ENCODE results near the gene PDE2A.

DNA sequence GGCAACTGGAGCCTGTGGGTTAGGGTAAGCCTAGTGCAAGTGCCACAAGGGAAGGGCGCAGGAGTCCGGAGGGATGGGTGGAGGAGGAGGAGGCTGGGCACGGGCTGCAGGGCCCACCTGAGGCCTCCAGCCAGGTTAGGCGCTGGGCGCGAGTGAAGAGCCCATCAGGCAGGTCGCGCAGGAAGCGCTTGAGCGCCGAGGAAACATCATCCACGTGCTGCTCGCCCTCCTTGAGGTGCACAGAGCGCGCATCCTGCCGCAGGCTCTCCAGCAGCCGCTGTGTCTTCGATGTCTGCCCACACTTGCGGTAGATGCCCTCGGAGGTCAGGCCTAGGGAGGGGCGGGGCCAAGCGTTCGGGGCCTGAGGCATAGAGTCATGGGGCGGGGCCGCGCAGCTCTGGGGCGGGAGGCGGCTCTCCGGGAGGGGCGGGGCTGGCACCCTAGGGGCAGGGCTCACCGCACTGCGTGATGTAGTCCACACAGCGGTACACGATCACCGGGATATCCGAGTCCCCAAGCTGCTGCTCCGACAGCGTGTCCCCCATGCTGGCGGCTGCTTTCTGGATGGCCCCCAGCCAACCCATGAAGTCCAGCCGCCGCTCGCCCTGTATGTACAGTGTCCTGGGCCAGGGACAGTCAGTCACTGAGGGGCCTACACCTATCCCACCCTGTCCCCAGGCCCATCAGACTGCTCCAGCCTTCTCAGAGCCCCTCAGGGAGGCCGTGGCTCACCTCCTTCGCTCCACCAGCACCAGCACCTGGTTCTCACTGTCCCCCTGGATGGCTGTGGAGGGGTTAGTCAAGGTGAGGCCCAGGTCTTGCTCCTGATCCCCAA is 22.9 kb upstream of the PDE2A start:
- TF ChIP-seq ZNF263 (CRISPR knock-in tag; IDR thresholded peaks at IDR 0.05; ENCODE audit: low read depth): no peak
- TF ChIP-seq, protein P1, sequence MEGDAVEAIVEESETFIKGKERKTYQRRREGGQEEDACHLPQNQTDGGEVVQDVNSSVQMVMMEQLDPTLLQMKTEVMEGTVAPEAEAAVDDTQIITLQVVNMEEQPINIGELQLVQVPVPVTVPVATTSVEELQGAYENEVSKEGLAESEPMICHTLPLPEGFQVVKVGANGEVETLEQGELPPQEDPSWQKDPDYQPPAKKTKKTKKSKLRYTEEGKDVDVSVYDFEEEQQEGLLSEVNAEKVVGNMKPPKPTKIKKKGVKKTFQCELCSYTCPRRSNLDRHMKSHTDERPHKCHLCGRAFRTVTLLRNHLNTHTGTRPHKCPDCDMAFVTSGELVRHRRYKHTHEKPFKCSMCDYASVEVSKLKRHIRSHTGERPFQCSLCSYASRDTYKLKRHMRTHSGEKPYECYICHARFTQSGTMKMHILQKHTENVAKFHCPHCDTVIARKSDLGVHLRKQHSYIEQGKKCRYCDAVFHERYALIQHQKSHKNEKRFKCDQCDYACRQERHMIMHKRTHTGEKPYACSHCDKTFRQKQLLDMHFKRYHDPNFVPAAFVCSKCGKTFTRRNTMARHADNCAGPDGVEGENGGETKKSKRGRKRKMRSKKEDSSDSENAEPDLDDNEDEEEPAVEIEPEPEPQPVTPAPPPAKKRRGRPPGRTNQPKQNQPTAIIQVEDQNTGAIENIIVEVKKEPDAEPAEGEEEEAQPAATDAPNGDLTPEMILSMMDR (IDR thresholded peaks at IDR 0.05): no peak
- TF ChIP-seq IRF2 (CRISPR knock-in tag; IDR thresholded peaks at IDR 0.05; ENCODE audit: borderline replicate concordance, low read depth): no peak
- TF ChIP-seq, protein P2, sequence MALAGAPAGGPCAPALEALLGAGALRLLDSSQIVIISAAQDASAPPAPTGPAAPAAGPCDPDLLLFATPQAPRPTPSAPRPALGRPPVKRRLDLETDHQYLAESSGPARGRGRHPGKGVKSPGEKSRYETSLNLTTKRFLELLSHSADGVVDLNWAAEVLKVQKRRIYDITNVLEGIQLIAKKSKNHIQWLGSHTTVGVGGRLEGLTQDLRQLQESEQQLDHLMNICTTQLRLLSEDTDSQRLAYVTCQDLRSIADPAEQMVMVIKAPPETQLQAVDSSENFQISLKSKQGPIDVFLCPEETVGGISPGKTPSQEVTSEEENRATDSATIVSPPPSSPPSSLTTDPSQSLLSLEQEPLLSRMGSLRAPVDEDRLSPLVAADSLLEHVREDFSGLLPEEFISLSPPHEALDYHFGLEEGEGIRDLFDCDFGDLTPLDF (CRISPR knock-in tag; IDR thresholded peaks at IDR 0.05): no peak
- TF ChIP-seq, protein P3, sequence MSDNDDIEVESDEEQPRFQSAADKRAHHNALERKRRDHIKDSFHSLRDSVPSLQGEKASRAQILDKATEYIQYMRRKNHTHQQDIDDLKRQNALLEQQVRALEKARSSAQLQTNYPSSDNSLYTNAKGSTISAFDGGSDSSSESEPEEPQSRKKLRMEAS (CRISPR knock-in tag; IDR thresholded peaks at IDR 0.05): no peak
- TF ChIP-seq, protein P4, sequence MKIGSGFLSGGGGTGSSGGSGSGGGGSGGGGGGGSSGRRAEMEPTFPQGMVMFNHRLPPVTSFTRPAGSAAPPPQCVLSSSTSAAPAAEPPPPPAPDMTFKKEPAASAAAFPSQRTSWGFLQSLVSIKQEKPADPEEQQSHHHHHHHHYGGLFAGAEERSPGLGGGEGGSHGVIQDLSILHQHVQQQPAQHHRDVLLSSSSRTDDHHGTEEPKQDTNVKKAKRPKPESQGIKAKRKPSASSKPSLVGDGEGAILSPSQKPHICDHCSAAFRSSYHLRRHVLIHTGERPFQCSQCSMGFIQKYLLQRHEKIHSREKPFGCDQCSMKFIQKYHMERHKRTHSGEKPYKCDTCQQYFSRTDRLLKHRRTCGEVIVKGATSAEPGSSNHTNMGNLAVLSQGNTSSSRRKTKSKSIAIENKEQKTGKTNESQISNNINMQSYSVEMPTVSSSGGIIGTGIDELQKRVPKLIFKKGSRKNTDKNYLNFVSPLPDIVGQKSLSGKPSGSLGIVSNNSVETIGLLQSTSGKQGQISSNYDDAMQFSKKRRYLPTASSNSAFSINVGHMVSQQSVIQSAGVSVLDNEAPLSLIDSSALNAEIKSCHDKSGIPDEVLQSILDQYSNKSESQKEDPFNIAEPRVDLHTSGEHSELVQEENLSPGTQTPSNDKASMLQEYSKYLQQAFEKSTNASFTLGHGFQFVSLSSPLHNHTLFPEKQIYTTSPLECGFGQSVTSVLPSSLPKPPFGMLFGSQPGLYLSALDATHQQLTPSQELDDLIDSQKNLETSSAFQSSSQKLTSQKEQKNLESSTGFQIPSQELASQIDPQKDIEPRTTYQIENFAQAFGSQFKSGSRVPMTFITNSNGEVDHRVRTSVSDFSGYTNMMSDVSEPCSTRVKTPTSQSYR (CRISPR knock-in tag; IDR thresholded peaks at IDR 0.05): no peak
- TF ChIP-seq, protein P5, sequence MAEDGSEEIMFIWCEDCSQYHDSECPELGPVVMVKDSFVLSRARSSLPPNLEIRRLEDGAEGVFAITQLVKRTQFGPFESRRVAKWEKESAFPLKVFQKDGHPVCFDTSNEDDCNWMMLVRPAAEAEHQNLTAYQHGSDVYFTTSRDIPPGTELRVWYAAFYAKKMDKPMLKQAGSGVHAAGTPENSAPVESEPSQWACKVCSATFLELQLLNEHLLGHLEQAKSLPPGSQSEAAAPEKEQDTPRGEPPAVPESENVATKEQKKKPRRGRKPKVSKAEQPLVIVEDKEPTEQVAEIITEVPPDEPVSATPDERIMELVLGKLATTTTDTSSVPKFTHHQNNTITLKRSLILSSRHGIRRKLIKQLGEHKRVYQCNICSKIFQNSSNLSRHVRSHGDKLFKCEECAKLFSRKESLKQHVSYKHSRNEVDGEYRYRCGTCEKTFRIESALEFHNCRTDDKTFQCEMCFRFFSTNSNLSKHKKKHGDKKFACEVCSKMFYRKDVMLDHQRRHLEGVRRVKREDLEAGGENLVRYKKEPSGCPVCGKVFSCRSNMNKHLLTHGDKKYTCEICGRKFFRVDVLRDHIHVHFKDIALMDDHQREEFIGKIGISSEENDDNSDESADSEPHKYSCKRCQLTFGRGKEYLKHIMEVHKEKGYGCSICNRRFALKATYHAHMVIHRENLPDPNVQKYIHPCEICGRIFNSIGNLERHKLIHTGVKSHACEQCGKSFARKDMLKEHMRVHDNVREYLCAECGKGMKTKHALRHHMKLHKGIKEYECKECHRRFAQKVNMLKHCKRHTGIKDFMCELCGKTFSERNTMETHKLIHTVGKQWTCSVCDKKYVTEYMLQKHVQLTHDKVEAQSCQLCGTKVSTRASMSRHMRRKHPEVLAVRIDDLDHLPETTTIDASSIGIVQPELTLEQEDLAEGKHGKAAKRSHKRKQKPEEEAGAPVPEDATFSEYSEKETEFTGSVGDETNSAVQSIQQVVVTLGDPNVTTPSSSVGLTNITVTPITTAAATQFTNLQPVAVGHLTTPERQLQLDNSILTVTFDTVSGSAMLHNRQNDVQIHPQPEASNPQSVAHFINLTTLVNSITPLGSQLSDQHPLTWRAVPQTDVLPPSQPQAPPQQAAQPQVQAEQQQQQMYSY (CRISPR knock-in tag; IDR thresholded peaks at IDR 0.05): no peak
- TF ChIP-seq ZBTB21 (CRISPR knock-in tag; IDR thresholded peaks at IDR 0.05; ENCODE audit: borderline replicate concordance): no peak

Measured in WTC11 (cell line).